ENCODE measurements around the gene HPS4. TPM values are rescaled to one million over a fixed set of nuclear protein-coding genes. Genes with fewer than 3 reads are reported as not detected.

The HPS4 gene
- total and polyA plus RNA-seq, 12 donors: 4.6 to 14.3 (median 9.0) TPM

- H3K27ac ChIP-seq: no peak overlapping the region
- no peak overlapping the region for H3K4me3 ChIP-seq
- no peaks in the 10 kb centered on the region for H3K9me3 ChIP-seq
- intact Hi-C loops (cut with DNase I): loop anchor here in 8 of 10 donors (2.0 to 10.0 kb wide), 8 partner anchors 61 to 803 kb away; no protein-coding TSS in a partner anchor
- H3K36me3 ChIP-seq: peaks cover 0 to 98% (median 40%) of the 10 kb centered on the region in 9 donors
- TF ChIP-seq, protein P1, sequence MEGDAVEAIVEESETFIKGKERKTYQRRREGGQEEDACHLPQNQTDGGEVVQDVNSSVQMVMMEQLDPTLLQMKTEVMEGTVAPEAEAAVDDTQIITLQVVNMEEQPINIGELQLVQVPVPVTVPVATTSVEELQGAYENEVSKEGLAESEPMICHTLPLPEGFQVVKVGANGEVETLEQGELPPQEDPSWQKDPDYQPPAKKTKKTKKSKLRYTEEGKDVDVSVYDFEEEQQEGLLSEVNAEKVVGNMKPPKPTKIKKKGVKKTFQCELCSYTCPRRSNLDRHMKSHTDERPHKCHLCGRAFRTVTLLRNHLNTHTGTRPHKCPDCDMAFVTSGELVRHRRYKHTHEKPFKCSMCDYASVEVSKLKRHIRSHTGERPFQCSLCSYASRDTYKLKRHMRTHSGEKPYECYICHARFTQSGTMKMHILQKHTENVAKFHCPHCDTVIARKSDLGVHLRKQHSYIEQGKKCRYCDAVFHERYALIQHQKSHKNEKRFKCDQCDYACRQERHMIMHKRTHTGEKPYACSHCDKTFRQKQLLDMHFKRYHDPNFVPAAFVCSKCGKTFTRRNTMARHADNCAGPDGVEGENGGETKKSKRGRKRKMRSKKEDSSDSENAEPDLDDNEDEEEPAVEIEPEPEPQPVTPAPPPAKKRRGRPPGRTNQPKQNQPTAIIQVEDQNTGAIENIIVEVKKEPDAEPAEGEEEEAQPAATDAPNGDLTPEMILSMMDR (IDR thresholded peaks at IDR 0.05): no peak
- H3K4me1 ChIP-seq: peaks cover 0 to 21% (median 3%) of the 10 kb centered on the region in 9 donors
- ATAC-seq: no peak
- WGBS, 2 donors: 74 to 79% methylated on average over 6 of the region's 6 CpGs
- no peak for DNase-seq
- no peaks in the 10 kb centered on the region for H3K27me3 ChIP-seq
Measured at GRCh38 chr22:26460202-26460601, 23.4 kb downstream of the HPS4 start.

DNA sequence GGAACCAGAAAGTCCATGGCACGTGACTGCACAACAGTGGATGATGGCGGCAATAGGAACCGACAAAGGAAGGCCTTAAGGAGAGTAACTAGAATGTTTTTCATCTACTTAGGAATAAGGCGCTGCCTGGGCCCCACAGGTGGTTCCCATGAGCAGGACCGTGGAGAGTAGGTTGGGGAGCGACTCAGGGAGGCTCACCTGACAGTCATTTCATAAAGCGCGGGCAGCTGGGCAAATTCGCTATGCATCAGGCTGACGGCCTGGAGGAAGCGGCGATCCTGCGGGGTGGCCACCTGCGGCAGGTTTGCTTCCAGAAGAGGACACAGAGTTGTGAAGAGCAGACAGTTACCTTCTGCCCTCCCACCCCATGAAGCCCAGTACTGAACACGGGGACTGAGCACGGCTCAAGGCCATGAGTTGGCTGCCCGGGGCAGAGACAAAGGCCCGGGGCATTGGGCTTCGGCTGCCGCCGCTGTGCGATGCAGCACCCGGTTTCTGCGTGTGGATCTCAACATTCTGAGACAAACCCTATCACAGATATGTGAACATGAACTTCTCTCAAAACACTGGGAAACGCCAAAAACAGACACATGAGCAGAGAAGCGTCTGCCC lies 25.8 kb downstream of the HPS4 start:
- 94 to 96% methylated on average over 26 of the region's 26 CpGs for WGBS, 2 donors
- no peaks in the 10 kb centered on the region for H3K9me3 ChIP-seq
- H3K27me3 ChIP-seq: no peaks in the 10 kb centered on the region
- no peak overlapping the region for H3K4me3 ChIP-seq
- no peak overlapping the region for H3K27ac ChIP-seq
- no peak for ATAC-seq
- peaks cover 0 to 91% (median 35%) of the 10 kb centered on the region in 9 donors for H3K36me3 ChIP-seq
- peaks cover 0 to 8% (median 0%) of the 10 kb centered on the region in 9 donors for H3K4me1 ChIP-seq
- no peak for DNase-seq
- intact Hi-C loops (cut with DNase I): loop anchor here in 2 of 10 donors (5.0 to 10.0 kb wide), 2 partner anchors 53 to 95 kb away; no protein-coding TSS in a partner anchor
- TF ChIP-seq, protein P1 (IDR thresholded peaks at IDR 0.05): no peak

DNA sequence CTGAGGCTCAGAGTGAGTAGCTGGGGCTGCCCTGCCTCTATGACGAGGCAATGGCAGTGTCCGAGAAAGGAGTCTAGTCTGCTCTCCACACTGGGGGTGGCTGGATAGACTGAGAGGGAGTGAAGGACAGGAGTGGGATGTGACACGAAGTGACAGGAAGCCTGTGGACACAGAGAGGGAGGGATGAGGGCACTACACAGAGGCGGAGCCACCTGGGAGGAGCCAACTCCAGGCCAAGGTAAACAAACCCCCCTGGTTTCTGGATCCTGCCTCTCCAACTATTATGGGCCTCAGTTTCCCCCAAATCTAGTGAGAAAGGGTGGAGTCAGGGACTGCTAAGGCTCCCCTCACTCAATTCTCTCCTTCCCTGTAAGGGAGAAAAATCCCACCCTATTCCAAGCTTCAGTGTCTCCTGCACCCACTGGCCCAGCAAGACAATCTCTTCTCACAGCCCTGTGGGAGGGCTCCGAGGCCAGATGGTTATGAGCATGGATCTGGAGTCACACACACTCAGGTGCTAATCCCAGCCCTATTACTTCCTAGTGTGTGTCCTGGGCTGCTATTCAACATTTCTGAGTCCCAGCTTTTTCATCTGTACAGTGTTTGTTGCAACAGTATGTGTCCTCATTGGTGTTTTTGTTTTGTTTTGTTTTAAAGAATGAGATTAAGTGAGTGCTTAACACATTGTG lies 29.6 kb downstream of the HPS4 start:
- ATAC-seq: no peak
- H3K9me3 ChIP-seq: no peaks in the 10 kb centered on the region
- WGBS, 2 donors: 79 to 87% methylated on average over 5 of the region's 5 CpGs
- no peaks in the 10 kb centered on the region for H3K27me3 ChIP-seq
- TF ChIP-seq, protein P1 (IDR thresholded peaks at IDR 0.05): no peak
- H3K36me3 ChIP-seq: peaks cover 0 to 82% (median 42%) of the 10 kb centered on the region in 9 donors
- intact Hi-C loops (cut with DNase I): loop anchor here in 1 of 10 donors (10.0 kb wide), 1 partner anchor 49 kb away; no protein-coding TSS in a partner anchor
- no peak for DNase-seq
- H3K4me3 ChIP-seq: no peak overlapping the region
- H3K4me1 ChIP-seq: peaks cover 0 to under 1% (median 0%) of the 10 kb centered on the region in 9 donors
- H3K27ac ChIP-seq: no peak overlapping the region

DNA sequence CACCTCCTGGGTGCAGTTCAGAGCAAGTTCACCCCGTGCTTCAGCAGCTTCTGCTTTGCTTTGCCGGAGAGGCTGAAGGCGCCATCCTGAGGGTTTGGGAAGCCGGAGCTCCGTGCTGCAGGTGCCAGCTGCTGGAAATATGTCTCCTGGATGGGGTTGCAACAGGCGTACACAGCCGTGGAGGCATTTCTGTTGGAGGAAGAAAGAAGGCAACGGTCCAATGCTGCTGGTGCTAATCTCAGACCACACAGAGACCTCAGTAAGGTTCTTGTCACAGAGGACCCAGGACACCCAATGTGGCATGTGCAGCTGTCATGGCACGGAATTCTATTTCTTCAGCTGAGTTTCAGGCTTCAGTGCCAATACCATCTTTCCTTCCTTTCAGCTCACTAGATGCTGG lies 30.4 kb downstream of the HPS4 start:
- Histone ChIP-seq H3K4me1 (peaks cover 0 to 8% (median 0%) of the 10 kb centered on the region in 9 donors), H3K27ac (no peak overlapping the region), H3K27me3 (no peaks in the 10 kb centered on the region), H3K4me3 (no peak overlapping the region), H3K9me3 (no peaks in the 10 kb centered on the region), H3K36me3 (peaks cover 0 to 74% (median 42%) of the 10 kb centered on the region in 9 donors)
- ATAC-seq (no peak), DNase-seq (no peak)
- TF ChIP-seq, protein P1 (IDR thresholded peaks at IDR 0.05): no peak
- 91 to 94% methylated on average over 9 of the region's 9 CpGs for WGBS, 2 donors
- intact Hi-C loops (cut with DNase I): loop anchor here in 1 of 10 donors (10.0 kb wide), 1 partner anchor 48 kb away; no protein-coding TSS in a partner anchor
